HG03575 (cell line): ENCODE data around the gene ITGB8.
"Not testable (repeated sequence)": the region's sequence is repeated elsewhere in the genome, so short reads cannot be mapped to it uniquely, and the experiment has no call there.

ENCODE experiments used
- ATAC-seq: cut with Tn5 transposase; IDR thresholded peaks from one replicate; pipeline ENCODE4 v1.9.1; 2021; ENCODE audit not compliant: unreplicated experiment, insufficient number of reproducible peaks, low FRiP score; ENCODE audit errors: extremely low read depth

The ITGB8 gene

DNA sequence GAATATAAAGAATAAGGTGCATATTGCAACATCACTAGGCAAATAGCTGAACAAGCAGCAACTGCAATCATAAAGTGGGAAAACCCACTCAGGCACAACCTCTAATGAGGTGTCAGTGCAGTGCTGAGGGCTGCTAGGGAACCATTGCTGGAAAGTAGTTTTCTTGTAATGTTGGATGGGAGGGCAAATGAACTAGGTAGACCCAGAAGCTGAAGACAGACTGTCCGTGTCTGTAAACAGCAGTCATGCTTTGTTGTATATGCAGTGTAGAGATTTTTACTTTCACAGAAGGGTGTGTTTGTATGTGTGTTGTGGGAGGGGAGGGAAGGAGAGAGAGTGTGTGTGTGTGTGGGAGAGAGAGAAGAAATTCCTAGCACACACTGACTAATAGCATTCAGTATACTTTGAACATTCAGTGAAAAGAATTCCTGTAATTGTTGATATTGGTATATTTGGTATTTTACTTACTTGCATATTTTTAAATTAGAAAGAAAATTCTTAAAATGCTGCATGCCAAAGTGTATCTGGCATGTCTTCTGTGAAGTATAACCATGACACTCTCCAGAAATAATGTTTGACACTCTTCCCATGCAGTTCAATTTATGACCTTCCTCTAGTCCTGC lies 28.8 kb downstream of the ITGB8 start:
- no peak for ATAC-seq

- ATAC-seq = no peak
Observed at GRCh38 chr7:20362574-20363253, 32.0 kb downstream of the ITGB8 start.

DNA sequence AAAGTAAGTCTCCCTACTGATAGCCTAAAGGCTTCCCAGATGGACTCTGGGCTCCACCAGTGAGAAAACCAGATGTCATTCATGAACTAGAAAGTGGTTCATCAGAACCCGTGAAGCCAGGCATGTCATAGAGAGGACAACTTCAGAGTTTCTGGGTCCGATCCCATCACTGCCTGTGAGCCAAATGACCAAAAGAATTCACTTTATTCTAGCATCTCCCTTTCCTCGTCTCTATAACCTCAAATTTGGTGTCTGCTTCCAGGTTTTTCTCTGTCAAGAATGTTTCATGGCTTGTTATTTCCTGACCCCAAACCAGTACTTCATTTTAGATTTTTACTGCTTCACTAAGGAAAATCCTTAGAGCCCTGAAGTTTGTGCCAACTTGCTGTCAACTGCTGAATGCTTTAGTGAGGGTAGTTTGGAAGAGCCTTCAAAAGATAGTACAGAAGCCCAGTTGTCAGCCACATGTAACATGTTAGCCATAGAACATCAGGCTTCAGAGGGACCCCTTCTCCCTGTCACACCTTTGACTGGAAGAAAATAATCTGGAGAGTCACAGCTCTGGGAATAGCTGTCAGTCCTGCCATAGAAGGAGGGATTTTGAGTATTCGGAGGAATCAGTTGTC lies 34.0 kb downstream of the ITGB8 start:
- no peak for ATAC-seq

GRCh38 chr7:20365486-20365885 lies 34.8 kb downstream of the ITGB8 start:
- no peak for ATAC-seq

DNA sequence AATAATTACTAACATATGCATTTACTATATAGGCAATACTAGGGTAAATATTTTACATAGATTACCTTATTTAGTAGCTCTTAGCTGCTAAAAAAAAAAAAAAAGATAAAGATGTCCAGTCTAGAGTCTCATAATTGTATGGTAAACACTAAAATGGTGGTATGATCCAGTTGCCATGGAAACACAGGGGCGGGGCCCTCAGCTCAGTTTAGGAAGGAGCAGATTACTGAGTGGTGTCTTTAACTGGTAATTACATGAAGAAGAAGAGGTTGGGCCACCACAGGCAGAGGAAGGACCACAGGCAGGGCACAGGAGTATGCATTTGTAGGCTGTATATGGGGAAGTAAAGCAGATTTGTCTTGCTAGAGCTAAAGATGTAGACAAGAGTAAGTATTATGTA lies 43.7 kb downstream of the ITGB8 start:
- no peak for ATAC-seq

- ATAC-seq = no peak
Observed at GRCh38 chr7:20376796-20377195, 46.1 kb downstream of the ITGB8 start.

- no peak for ATAC-seq
Observed at GRCh38 chr7:20381406-20382034, 50.8 kb downstream of the ITGB8 start.

GRCh38 chr7:20383351-20383750 lies 52.7 kb downstream of the ITGB8 start:
- ATAC-seq = no peak

DNA sequence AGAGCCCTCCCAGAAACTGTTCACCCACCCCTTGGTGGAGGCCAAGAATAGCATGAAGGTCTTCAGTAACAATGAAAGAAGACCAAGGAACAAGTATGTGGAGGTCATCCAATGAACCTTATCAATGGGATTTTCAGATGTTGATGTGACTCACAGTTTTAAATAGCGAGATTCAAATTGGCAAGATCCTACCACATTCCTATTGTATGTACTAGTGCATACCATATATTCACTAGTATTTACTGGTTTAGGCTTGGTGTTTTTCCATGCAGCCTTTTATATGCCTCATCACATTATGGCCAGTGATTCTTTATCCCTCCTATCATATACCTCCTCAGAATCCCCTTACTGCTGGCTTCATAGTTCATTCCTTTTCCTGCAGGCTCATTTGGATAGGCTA lies 54.4 kb downstream of the ITGB8 start:
- no peak for ATAC-seq

GRCh38 chr7:20388084-20388483 lies 57.4 kb downstream of the ITGB8 start:
- no peak for ATAC-seq

DNA sequence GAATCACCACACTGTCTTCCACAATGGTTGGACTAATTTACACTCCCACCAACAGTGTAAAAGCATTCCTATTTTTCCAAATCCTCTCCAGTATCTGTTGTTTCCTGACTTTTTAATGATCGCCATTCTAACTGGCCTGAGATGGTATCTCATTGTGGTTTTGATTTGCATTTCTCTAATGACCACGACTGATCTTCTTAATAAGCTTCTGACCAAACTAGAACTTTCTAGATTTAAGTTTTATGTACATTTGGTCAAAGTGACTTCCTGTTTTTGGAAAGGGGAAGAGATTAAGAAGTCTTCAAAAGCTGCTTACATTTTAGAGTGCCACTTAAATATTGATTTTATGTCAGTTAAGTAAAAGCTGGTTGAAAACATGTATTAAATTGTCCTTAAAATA lies 58.5 kb downstream of the ITGB8 start:
- not testable (repeated sequence) for ATAC-seq

GRCh38 chr7:20393021-20393610 lies 62.4 kb downstream of the ITGB8 start:
- no peak for ATAC-seq

- ATAC-seq = no peak
Observed at GRCh38 chr7:20393616-20394015, 62.9 kb downstream of the ITGB8 start.

- no peak for ATAC-seq
Observed at GRCh38 chr7:20394284-20394683, 63.6 kb downstream of the ITGB8 start.

DNA sequence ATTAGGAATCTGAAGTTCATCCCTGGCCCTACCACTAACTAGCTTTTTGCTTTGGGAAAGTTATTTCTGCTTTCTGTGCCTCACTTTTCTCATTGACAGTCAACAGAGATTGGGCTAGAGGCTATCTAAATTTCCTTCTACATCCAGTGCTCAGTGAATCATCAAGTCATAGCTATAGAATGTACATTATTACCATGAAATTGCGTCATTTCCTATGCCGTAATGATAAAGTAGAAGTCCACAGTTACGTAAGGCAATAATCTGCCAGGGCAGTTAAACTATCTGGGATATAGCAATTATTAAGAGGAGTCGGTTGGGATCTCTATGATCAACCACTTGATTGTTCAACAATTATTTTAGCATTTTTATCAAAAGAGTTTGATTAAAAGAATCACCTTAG lies 64.4 kb downstream of the ITGB8 start:
- no peak for ATAC-seq

DNA sequence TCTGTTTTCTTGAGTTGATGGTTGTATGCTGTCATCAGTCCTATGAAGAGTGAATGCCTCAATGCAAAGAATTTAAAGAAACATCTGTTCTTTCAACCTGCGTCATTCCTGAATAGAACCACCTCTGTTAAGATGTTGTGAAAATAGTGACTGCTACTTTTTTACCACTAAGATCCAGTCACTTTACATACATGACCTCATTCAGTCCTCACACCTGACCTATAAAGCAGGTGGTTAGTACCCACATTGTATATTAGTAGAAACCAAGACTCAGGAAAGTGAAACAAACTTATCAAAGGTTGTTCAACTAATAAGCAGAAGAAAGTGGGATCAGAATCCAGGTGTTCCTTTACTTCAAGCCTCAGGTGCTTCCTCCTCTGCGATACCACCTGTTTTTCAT lies 64.8 kb downstream of the ITGB8 start:
- no peak for ATAC-seq

DNA sequence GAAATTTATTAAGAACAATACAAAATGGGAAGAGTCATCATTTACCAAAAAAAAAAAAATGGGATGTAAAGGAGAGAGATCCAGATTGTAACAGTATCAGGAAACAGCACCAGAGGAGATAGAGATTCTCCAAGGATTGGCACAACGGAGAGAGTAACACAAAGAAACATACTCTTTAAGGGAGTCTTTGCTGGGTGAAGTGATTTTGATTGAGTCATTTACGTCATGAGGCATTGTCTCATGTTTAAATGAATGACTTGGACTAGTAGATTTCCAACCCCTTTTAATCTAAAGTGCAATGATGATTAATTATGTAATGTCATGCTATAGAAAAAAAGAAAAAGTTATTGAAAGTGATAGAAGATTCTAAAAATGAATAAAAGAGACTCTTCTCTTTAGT lies 68.8 kb downstream of the ITGB8 start:
- ATAC-seq = no peak

DNA sequence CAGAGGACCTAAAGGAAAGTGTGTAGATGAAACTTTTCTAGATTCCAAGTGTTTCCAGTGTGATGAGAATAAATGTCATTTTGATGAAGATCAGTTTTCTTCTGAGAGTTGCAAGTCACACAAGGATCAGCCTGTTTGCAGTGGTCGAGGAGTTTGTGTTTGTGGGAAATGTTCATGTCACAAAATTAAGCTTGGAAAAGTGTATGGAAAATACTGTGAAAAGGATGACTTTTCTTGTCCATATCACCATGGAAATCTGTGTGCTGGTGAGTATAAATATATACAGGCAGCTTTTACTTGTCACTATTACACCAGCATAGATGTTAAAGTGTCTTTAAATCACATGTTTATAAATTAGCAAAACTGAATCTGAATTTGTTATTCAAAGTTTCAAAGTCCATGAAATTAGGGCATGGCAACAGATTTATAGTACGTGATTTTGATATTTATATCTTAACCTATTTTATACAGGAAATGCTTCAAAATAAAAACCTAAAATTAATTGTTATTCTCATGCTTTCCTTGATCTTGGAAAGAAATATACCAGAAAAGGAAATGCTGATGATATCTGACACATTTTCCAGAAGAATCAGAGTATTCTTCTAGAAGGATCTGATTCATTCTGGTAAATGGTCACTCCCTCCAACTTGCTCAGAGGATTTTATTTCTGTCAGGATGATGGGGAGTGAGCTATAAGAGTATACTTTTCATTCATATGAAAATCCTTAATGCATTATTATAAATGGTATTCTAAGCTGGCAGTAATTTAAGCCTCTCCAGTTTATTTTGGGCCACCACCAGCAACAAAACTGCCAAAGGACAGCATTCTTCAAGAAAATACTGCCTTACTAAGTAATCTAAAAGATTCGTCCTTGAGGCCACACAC lies 71.4 kb downstream of the ITGB8 start:
- ATAC-seq = no peak

DNA sequence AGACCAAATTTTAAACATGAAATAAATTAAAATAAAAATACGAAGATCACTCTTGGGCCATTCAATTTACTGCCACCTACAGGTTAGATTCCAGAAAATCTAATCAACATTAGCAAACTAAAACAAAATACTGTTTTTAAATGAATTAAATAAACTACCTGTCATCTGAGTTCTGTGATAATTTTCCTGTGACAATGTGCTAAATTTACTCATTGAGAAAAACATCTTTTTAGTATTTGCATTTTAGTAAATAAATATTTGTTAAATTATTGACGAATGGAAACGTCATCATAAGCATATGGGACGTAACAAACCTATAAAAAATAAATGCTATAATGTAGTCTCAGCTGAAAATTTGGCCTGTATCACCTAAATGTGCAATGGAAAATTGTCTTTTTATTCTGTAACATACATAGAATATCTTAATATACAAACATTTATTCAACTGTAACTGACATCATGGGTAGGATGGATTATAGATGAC lies 72.1 kb downstream of the ITGB8 start:
- ATAC-seq = no peak
